SU-DHL-6 (cell line): ENCODE data around the gene PRKCA.

ENCODE experiments used
- H2AFZ ChIP-seq: fragments of 200-600 bp; sonication (generic); 2 replicates; pipeline ENCODE4 v1.6.1; 2014; ENCODE audit warnings: low read depth, mild to moderate bottlenecking, moderate library complexity, mixed read lengths, antibody characterized with exemption, low read length; ENCODE audit not compliant: severe bottlenecking
- H3F3A ChIP-seq: fragments of 200-600 bp; shearing (Covaris generic); 2 replicates; pipeline ENCODE4 v1.6.0; 2016; ENCODE audit warnings: antibody characterized with exemption, mild to moderate bottlenecking; ENCODE audit not compliant: insufficient read depth
- H3K27ac ChIP-seq: fragments of 200-600 bp; sonication (generic); 2 replicates; pipeline ENCODE4 v1.5.1; 2016; ENCODE audit warnings: low read depth, mild to moderate bottlenecking, low read length, moderate library complexity, mixed read lengths
- H3K27me3 ChIP-seq: fragments of 200-600 bp; sonication (generic), shearing (Covaris generic); 2 replicates; pipeline ENCODE4 v1.6.0; 2014; ENCODE audit warnings: mild to moderate bottlenecking, low read length
- H3K36me3 ChIP-seq: fragments of 200-600 bp; sonication (generic); 2 replicates; pipeline ENCODE4 v1.6.1; 2014; ENCODE audit warnings: mild to moderate bottlenecking, low read length, mixed read lengths
- H3K4me2 ChIP-seq: fragments of 300-600, 200-600 bp; shearing (Covaris generic), sonication (generic); 2 replicates; pipeline ENCODE4 v1.6.0; 2014; ENCODE audit warnings: low read length, low read depth, mild to moderate bottlenecking; ENCODE audit not compliant: poor library complexity, severe bottlenecking
- H3K4me3 ChIP-seq: fragments of 200-600 bp; sonication (generic); 2 replicates; pipeline ENCODE4 v1.5.1; 2014; ENCODE audit warnings: antibody characterized with exemption, low read length, mild to moderate bottlenecking, mixed read lengths; ENCODE audit not compliant: insufficient read depth, poor library complexity, severe bottlenecking
- H3K79me2 ChIP-seq: fragments of 200-600 bp; sonication (generic); 2 replicates; pipeline ENCODE4 v1.6.1; 2014; ENCODE audit warnings: mild to moderate bottlenecking, low read length, moderate library complexity; ENCODE audit not compliant: insufficient read depth
- H3K9ac ChIP-seq: fragments of 200-600 bp; sonication (generic); 2 replicates; pipeline ENCODE4 v1.7.0; 2014; ENCODE audit warnings: mild to moderate bottlenecking, low read length
- H3K9me2 ChIP-seq: fragments of 200-600 bp; sonication (generic); replicated peaks from 2 replicates; pipeline ENCODE4 v1.6.1; 2014; ENCODE audit warnings: low read length; ENCODE audit not compliant: insufficient read depth
- H3K9me3 ChIP-seq: fragments of 200-600 bp; sonication (generic); 2 replicates; pipeline ENCODE4 v1.6.1; 2014; ENCODE audit warnings: low read length, mixed read lengths; ENCODE audit not compliant: insufficient read depth
- H4K20me1 ChIP-seq: fragments of 200-600 bp; sonication (generic); 2 replicates; pipeline ENCODE4 v1.6.1; 2014; ENCODE audit warnings: low read depth, mild to moderate bottlenecking, antibody characterized with exemption, low read length, moderate library complexity, mixed read lengths
- EZH2phosphoT487 ChIP-seq: fragments of 200-600 bp; sonication (generic), shearing (Covaris generic); conservative IDR thresholded peaks from 2 replicates; pipeline ENCODE4 v1.6.1; 2018; ENCODE audit warnings: mild to moderate bottlenecking, antibody characterized with exemption, low read length, moderate library complexity, mixed read lengths
- TF ChIP-seq, protein P1 (sequence below): fragments of 200-600 bp; sonication (generic); IDR thresholded peaks from one replicate; pipeline ENCODE4 v1.5.1; 2017; ENCODE audit warnings: antibody characterized with exemption, mild to moderate bottlenecking, low read length, moderate library complexity; ENCODE audit not compliant: insufficient read depth, poor library complexity, severe bottlenecking

Gene PRKCA

DNA sequence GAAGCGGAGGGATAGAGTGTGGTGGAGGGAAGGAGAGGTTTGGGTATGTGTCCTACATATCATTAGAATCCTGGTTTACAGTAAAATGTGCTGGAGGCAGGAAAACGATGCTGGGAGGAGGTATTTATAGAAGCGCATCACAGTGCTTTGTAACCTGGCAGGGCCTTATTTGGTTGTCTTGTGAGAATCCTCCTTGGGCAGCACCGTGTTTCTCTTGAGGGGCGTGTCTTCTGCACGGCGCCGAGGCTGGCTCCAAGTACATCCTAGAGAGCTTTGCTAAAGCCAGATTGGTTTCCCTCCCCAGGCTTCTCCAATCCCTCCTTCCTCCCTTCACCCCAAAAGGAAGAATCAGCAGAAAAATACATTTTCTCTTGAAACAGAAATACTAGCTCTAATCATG is 556.9 kb downstream of the PRKCA start:
- no peak overlapping the region for H3K4me2 ChIP-seq
- H4K20me1 ChIP-seq, result no peaks in the 10 kb centered on the region
- H3K36me3 ChIP-seq, result no peaks in the 10 kb centered on the region
- H3K9me3 ChIP-seq, result no peaks in the 10 kb centered on the region
- no peaks in the 10 kb centered on the region for H3F3A ChIP-seq
- no peaks in the 10 kb centered on the region for H3K27me3 ChIP-seq
- H2AFZ ChIP-seq, result no peak overlapping the region
- H3K4me3 ChIP-seq, result no peak overlapping the region
- TF ChIP-seq EZH2phosphoT487, result no peak
- TF ChIP-seq, protein P1, sequence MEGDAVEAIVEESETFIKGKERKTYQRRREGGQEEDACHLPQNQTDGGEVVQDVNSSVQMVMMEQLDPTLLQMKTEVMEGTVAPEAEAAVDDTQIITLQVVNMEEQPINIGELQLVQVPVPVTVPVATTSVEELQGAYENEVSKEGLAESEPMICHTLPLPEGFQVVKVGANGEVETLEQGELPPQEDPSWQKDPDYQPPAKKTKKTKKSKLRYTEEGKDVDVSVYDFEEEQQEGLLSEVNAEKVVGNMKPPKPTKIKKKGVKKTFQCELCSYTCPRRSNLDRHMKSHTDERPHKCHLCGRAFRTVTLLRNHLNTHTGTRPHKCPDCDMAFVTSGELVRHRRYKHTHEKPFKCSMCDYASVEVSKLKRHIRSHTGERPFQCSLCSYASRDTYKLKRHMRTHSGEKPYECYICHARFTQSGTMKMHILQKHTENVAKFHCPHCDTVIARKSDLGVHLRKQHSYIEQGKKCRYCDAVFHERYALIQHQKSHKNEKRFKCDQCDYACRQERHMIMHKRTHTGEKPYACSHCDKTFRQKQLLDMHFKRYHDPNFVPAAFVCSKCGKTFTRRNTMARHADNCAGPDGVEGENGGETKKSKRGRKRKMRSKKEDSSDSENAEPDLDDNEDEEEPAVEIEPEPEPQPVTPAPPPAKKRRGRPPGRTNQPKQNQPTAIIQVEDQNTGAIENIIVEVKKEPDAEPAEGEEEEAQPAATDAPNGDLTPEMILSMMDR, result no peak
- no peaks in the 10 kb centered on the region for H3K79me2 ChIP-seq
- H3K9ac ChIP-seq, result no peak overlapping the region
- no peaks in the 10 kb centered on the region for H3K9me2 ChIP-seq
- no peak overlapping the region for H3K27ac ChIP-seq

DNA sequence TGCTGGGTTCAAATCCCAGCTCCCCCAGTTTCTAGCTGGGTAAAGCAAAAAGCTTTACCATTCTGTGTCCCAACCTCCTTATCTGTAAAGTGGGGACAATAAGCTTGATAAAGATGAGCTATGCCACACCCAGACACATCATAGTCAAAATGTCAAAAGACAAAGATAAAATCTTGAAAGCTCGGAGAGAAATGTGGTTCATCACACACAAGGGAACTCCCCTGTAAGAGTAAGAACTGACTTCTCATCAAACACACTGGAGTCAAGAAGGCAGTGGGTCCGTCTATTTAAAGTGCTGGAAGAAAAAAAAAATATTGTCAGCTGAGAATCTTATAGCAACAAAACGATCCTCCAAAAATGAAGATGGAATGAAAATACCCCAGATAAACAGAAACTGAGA is 557.8 kb downstream of the PRKCA start:
- Histone ChIP-seq H4K20me1 (no peaks in the 10 kb centered on the region), H3K4me3 (no peak overlapping the region), H3K9me2 (no peaks in the 10 kb centered on the region), H2AFZ (no peak overlapping the region), H3F3A (no peaks in the 10 kb centered on the region), H3K79me2 (no peaks in the 10 kb centered on the region), H3K27ac (no peak overlapping the region), H3K27me3 (no peaks in the 10 kb centered on the region), H3K36me3 (no peaks in the 10 kb centered on the region), H3K9ac (no peak overlapping the region), H3K9me3 (no peaks in the 10 kb centered on the region), H3K4me2 (no peak overlapping the region)
- TF ChIP-seq, protein P1, result no peak
- TF ChIP-seq EZH2phosphoT487, result no peak
